Measurements from ENCODE around the gene MAGI1.

GRCh38 chr3:65796676-65797075 lies 242.0 kb downstream of the MAGI1 start:
- TF ChIP-seq CTCF (IDR thresholded peaks at IDR 0.05) (no peak), POLR2A (IDR thresholded peaks at IDR 0.05) (no peak)

Measured in uterus (tissue), 2 donors.